Activated gamma-delta T cell treated with anti-CD3 and anti-CD28 coated beads, Interleukin-2, amount 50 U/mL, for 16 hours (primary cell): ENCODE data around the gene GPRC5C.

Experiments
- DNase-seq: peaks from one replicate; pipeline ENCODE4 v3.0.0-alpha.2; 2020; ENCODE audit warnings: low read depth

The GPRC5C gene

DNA sequence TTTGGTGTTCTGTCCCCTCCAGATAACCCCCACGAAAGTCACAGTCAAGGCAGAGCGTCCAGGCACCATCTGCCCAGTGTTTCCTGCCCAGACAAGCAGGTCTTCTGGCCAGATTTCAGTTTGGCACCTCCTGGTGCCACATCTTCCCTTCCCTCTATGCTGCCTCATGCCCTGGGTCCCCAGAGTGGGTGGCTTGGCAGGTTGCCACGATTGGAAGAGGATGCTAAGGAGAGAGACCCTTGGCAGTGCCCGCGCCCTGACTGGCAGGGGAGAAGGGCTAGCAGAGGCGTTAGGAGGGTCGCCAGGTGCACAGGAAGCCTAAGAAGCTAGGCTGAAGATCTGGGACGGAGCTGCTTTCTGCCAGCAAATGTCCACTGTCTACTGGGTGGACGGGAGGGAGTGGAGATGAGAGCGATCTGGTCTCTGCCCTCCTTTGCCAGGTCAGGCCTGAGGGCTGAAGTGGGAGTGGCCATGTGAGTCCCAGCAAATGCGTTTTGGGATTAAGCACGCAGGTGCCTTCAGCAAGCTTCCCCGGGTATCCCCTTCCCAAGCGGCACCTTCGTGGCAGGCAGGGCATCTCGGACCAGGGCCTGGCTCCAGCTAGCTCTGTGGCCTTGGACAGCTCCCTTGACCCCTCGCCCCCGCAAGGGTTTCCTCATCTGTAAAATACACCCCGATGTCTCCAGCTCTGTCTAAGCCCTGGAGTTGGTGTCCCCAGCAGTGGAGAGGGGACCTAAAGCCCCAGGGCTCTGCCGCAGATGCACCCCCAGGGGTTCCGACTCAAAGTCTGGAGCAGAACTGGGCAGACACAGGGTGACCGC lies 21.2 kb downstream of the GPRC5C start:
- no peak for DNase-seq

DNA sequence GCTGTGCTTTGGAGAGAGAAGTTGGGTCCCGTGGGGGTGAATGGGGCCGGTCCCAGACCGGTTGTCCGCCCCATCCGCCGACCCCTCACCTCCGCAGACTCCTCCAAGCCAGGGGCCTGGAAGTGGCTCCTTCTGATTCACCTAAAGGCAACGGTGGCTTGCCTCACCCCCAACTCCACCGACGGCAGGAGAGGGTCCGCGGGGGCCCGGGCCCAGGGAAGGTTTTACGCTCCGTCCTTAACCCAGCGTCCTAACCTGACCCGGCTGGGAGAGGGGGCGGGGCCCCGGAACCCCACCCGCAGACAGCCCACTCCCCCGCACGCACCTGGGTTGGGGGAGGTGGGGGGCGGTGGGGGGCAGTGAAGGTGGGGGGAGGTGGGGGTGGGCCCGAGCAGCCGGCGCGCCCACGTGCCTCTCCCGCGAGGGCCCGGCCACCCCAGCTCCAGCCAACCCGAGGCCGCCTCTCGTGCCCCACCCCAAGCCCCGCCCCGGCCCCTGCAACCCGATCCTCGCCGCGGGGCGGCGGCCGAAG lies 21.8 kb downstream of the GPRC5C start:
- DNase-seq = no peak

DNA sequence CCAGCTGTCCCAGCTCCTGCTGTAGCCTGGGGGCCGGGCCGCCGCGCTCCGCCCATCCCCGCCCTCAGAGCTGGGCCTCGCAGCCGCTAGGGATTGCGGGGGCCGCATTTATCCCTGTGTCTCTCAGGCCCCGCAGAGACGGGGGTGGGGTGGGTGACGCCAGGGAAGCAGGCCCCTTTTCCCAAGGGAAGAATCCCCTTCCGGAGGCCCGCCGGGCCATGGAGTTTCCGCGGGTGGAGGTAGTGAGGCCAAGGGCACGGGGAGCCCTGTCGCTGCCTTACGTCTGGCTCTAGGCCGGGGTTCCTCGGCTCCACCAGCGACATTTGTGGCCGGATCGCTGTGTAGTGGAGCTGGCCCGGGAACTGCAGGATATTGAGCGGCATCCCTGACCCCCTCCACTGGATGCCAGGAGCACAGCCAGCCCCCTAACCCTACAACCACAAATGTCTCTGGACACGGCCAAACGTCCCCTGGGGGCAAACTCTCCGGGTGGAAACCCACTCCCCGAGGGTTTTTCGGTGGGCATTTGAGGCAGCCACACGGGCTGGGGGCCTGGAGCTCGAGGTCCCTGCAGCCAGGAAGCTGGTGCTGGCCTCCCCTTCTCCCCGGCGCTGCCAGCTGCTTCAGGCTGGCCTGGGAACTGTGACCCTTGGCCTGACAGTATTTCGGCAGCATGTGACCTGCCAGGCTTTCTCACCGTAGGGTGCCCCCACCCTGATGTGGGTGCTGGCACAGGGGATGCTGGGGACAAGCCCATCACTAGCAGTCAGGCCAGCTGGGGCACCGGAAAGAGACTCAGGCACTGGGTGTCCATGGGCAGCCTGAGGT lies 22.5 kb downstream of the GPRC5C start:
- DNase-seq = peak; percentile 54

DNA sequence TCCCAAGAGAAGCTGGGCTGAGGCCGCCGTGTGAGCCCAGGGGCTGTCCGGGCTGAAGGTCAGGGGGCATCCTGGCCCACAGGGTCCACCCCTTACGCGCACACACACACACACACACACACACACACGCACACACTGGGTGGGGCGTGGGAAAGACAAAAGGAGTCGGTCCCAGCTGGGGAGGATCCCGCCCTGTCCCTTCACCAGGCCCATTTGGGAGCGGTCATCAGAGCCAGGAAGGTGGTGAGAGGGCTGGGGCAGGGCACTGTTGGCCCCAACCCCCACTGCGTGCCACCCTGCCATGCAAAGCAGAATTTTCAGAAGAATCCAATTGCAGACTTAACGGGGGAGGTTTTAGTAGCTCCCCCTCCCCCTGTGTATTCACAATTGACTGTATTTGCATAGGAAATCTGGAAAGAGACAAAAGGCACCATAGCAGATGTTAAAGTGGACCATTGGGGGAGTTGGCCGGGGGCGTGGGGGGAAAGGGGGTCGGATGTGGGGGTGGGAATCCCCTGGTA lies 23.2 kb downstream of the GPRC5C start:
- DNase-seq = no peak

DNA sequence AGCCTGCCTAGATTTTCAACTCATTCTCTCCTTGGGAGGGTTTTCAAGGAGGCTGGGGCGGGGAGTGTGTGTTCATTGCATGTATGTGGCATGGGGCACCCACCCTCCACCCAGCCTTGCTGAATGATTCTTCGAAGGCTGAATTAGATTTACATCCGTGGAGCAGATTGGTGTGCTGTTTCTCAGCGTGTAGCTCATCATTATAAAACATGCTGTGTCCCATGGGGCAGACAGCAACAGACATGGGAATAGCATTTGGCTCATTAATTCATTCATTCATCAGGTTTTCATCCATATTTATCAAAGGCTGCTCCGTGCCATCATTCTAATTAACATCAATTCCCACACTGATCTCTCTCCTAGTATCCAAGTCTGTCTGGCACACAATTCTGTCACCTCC lies 23.9 kb downstream of the GPRC5C start:
- DNase-seq = no peak

DNA sequence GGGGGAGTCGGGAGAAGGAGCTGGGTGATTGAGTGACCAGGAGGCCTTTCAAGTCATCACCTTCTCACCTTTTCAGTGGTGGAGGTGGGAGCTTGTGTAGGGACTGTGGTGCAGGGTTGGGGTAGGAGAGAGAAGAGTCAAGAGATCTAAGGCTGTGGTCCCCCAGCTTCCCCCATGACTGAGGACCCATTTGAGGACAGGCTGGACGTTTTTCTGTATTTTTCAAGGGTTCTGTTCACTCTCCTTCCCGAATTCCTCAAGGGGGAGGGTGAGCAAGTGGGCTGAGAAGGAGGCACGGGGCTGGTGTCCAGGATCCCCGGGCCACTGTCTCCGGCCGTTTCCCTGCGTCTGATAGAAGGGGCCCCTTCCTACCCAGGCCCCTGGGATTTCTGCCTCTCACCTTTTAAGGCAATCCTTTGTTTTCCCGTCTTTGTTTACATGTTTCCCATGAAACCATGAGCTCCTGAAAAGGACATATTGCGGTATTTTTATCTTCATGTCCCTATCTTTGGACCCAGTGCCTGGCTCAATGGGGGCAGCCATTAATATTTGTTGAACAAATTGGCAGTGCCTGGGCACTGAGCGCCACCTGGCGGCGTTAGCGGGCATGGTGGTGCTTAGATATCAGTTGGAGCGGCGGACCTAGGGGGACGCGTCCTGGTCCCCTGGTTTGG lies 25.4 kb downstream of the GPRC5C start:
- DNase-seq = peak; percentile 57

DNA sequence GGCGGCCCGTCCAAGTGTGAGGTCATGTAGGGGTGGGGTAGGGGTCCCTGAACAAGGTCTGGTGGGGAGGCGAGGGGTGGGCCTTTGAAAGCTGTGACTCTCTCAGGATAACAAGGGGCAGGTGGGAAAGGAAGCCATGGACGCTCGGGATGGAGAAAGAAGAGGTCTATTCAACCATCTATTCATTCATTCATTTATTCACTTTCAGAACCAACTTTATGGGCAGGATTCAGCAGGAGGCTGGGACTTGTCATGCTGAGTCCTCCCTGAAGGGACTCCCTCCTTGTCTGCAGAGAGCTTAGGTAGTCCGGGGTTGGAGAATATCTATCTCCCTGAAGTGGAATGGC lies 25.9 kb downstream of the GPRC5C start:
- no peak for DNase-seq

DNA sequence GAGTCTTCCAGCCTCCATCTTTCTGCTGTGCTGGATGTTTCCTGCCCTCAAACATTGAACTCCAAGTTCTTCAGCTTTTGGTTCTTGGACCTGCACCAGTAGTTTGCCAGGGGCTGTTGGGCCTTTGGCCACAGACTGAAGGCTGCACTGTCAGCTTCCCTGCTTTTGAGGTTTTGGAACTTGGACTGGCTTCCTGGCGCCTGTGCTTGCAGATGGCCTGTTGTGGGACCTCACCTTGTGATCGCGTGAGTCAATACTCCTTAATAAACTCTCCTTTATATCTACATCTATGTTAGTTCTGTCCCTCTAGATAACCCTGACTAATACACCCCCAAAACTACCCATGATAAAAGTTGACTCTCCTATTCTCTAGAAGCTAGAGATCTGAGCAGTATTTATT lies 26.9 kb downstream of the GPRC5C start:
- DNase-seq = no peak

DNA sequence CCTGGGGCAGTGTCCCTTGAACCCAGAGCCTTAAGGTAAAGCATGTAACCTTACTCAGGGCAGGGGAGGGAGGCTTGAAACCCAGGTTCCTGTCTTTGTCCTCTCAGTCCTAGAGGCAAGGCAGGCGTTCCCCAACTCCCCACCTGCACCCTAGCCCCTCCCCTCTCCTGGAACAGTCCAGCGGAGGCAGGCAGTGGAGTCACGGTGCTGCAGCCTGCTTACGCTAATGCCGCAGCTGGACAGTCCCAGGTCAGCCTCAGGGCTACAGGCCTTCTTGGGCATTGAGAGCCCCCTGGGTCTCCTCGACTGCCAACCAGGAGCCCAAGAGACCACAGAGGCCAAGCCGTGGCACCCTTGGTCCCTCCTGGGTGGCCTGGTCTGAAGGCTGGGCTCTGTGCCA lies 27.7 kb downstream of the GPRC5C start:
- DNase-seq = no peak

DNA sequence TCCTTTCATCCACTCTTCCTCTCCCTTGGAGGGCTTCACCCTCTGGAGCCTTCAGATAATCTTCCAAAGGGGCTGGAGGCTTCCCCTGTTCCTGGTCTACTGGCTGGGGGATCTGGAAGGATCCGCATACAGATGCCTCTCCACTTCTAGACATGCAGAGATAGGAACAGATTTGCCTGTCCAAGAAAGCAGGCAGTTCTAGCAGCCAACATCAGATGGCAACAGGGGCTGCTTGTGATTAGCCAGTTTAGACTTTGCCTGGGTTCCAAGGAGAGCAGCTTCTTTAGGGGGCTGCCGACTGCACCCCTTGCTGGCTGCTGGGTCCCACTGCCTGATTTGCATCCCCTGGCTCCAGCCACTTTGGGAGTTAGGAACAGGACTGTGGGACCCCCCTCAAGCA lies 28.4 kb downstream of the GPRC5C start:
- DNase-seq = no peak

DNA sequence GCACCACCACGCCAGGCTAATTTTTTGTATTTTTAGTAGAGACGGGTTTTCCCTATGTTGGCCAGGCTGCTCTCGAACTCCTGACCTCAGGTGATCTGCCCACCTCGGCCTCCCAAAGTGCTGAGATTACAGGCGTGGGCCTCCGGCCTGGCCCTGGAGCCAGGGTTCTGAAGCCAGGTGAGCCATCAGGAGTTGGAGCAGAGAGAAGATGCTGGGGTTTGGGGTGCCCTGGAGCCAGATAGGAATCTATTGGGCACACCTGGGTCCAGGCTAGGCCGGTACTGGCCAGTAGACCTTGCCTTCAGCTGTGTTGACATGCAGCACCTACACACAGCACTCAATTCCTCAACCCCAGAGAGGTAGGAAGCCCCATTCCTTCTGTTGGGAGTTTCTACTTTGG lies 29.1 kb downstream of the GPRC5C start:
- no peak for DNase-seq

DNA sequence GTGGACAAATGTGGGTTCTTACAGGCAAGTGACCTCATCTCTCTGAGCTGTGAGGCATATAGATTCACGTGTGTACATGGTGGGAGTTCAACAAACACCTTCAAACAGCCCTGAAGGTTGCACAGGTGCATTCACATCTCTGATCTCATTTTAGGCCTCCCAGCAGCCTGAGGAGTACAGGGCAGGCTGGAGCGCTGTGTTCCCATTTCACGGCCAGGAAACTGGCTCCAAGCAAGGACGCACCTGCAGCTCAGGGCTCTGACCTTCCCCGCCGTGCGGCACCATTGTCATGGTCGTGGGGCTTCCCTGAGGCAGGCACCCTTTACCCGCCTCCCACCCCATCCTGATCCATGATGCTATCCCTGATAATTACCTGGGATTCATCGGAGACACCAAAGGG lies 29.7 kb downstream of the GPRC5C start:
- no peak for DNase-seq

DNA sequence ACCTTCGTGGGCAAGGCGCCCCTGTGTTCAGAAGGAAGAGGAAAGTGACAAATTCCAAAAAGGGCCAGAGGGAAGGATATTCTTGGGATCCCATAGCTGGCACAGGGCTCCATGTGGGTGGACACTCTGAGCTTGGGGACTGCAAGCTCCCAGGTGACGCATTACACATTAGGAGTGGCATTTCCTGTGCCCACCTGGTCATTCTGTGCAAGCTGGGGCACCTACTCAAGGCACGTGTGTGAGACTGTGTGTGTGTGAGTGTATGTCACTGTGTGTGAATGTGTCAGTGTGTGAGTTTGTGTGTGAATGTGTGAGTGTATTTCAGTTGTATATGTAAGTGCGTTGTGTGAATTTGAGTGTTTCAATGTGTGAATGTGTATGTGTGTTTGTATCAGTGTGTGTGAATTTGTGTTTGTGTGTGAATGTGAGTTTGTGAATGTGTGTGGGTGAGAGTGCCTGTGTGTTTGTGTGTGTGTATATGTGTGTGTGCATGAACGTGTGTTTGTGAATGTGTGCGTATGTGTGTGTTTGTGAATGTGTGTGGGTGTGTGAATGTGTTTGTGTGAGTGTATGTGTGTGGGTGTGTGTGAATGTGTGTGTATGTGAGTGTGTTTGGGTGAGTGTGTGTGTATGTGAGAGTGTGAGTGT lies 33.0 kb downstream of the GPRC5C start:
- no peak for DNase-seq

DNA sequence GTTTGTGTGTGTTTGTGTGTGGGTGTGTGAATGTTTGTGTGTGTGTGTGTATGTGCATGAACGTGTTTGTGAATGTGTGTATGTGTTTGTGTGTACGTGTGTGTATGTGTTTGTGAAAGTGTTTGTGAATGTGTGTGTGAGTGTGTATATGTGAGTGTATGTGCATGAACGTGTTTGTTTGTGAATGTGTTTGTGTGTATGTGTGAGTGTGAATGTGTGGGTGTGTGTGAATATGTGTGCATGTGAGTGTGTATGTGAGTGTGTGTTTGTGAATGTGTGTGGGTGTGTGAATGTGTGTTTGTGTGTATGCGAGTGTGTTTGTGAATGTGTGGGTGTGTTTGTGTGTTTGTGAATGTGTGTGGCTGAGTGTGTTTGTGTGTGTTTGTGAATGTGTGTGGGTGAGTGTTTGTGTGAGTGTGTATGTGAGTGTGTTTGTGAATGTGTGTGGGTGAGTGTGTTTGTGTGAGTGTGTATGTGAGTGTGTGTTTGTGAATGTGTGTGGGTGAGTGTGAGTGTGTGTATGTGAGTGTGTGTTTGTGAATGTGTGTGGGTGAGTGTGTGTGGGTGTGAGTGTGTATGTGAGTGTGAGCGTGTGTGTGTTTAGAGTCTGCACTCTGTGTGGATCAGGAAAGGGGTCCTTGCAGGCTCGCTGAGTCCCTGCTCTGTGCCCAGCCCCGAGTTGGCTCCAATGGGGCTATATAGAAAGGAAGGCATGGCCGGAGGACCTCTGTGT lies 33.7 kb downstream of the GPRC5C start:
- no peak for DNase-seq

DNA sequence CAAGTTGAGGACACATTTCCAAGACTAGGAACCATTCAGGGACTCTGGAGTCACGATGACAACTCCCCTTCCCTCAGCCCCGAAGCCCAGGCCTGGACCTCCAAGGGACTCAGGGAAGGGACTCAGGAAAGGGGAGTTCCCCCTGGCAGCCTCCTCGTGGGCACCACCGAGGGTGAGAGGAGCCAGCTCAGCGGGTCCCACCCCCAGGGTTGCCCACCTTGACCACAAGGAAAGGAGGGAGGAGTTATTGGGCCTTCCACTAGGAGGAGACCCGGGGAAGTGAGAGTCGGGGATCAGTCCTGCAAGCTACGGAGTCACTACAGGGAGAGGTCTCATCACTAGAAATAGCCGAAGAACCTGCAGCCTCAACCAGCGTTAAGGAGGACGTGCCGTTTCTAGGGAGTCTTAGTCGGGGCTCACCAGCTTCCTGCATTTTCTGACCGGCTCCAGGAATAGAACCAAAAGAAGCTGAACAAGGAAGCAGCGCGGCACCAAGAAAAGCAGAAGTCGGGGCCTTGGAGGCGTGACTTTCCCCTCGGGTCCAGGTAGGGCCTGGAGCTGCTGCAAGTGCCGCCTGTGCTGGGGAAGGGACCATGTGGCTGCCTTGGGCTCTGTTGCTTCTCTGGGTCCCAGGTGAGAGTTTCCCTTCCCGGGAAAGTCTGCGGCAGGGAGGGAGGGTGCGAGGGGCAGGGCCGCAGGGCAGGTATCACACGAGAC lies 34.4 kb downstream of the GPRC5C start, which contains the start of gene CD300A:
CD300A (plus strand) TSS at position 524 of the 717 bp plus-strand sequence; CDS start at position 594, 70 bp downstream.
- DNase-seq = no peak

DNA sequence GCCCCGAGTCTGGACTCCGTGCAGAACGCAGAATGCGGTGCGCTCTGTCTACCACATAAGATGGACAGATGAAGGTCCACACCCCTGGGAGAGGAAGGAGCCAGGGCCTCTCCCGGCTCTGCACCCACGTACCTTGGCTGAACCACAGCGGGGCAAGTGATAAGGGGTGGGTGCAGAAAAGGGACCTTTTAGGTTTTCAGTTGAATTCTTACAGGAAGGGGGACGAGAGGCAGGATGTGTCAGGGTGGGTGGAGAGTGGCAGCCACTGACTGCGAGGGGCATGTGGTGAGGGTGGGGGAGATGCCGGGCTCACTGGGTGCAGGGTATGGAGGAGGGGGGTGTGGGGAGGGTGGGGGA lies 34.9 kb downstream of the GPRC5C start:
- no peak for DNase-seq

DNA sequence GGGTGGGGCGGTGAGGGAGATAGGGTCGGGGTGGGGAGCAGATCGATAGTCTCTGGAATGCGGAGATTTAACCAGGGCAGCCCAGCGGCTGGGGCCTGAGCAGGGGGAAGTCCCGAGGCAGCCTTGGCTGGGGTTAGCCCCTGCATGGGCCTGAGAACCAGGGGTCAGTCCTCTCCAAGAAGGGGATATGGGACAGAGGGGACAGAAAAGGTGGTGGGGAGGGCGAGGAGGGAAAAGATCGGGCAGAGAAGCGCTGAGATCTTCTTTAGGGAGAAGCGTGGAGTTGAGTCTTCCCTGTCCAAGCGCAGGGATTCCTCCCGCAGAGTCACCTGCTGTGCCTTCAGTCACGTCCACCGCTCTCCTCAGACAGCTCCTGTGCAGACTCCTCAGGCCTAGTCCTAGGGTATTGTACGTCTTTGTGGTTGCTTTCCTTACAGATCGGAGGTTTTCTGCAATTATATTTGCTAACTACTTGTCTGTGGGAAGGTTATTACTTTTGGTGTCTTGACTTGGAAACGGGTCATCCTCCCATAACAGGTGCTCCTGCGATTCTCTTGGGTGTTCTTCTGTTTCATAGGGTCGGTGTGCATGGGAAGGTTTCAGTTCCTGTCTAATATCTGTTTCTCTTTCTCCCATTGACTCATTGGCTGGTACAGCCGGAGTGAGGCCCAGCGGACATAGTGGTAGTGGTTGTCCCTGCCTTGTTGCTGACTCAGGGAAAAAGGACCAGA lies 35.5 kb downstream of the GPRC5C start:
- no peak for DNase-seq

DNA sequence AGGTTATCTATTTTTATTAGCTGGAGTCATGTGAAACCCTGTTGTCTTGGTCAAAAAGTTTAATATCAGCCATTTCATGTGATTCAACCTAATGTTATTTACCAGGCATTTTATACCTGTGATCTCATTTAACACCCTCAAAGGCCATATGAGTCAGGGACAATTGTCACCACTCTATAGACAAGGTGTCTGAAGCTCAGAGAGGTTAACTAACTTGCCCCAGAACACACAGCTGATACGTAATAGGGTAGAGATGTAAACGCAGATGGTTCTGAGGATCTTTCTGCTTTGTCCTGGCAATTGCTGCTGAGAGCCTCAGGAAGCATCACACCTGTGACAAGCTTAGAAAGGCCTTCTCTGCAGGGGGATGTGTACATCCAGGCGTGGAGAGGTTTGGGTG lies 39.5 kb downstream of the GPRC5C start:
- no peak for DNase-seq

DNA sequence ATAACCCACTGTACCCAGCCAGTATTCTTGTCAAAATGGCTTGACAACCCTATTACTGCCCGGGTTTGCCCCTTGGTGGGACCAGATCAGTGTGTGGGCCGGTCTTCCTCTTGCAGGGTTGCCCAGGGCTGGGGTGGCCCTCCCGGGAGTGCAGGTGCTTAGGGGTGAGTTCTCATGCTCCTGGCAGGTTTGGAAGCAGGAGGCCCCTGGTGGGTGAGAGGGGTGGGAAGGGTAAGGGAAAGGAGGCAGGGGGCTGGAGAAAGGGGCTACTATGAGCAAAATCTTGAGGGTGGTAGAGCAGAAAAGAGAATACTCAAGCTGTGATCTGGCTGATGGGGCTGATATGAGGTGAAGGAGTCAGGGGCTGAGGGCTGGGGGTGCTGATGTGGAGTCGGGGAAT lies 41.0 kb downstream of the GPRC5C start:
- no peak for DNase-seq

DNA sequence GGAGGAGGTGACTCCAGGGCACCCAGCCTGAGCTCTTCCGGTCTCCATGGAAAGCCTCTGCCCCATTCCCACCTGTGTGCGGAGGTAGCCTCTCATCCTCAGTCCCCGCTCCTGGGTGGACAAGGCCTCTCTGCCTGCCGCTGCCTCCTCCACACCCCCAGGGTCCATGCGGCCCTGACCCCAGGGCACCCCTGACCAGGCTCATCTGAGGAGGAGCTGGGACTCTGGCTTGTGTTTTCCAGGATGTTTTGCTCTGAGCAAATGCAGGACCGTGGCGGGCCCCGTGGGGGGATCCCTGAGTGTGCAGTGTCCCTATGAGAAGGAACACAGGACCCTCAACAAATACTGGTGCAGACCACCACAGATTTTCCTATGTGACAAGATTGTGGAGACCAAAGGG lies 41.4 kb downstream of the GPRC5C start:
- DNase-seq = no peak
